Mesendoderm (in vitro differentiated cells): Measurements from ENCODE around the gene DLGAP4.

Experiments used
- DNase-seq: peaks from one replicate; pipeline ENCODE4 v3.0.0; 2013
- H2AK5ac ChIP-seq: 2 replicates; pipeline ENCODE4 v1.6.1; 2013; ENCODE audit warnings: low read length, inconsistent platforms
- H2BK120ac ChIP-seq: 2 replicates; pipeline ENCODE4 v1.6.1; 2013; ENCODE audit warnings: low read depth, mild to moderate bottlenecking, low read length, moderate library complexity, mixed read lengths
- H2BK15ac ChIP-seq: replicated peaks from 2 replicates; pipeline ENCODE4 v1.6.1; 2013; ENCODE audit warnings: low read depth, mild to moderate bottlenecking, moderate library complexity
- H2BK5ac ChIP-seq: 2 replicates; pipeline ENCODE4 v1.6.1; 2013; ENCODE audit warnings: low read length, inconsistent platforms
- H3K18ac ChIP-seq: 2 replicates; pipeline ENCODE4 v1.6.1; 2013; ENCODE audit warnings: mild to moderate bottlenecking, low read length, mixed read lengths
- H3K23ac ChIP-seq: one replicate; pipeline ENCODE4 v1.6.1; 2013; ENCODE audit warnings: low read length
- H3K27ac ChIP-seq: 2 replicates; pipeline ENCODE4 v1.5.1; 2013; ENCODE audit warnings: low read depth, mild to moderate bottlenecking, inconsistent platforms, low read length, moderate library complexity
- H3K27me3 ChIP-seq: 2 replicates; pipeline ENCODE4 v1.6.1; 2013; ENCODE audit warnings: low read length, control low read depth, mild to moderate bottlenecking, inconsistent platforms; ENCODE audit not compliant: insufficient read depth, poor library complexity
- H3K36me3 ChIP-seq: 2 replicates; pipeline ENCODE4 v1.6.1; 2013; ENCODE audit warnings: low read length, inconsistent platforms; ENCODE audit not compliant: control insufficient read depth, insufficient read depth
- H3K4ac ChIP-seq: one replicate; pipeline ENCODE4 v1.6.1; 2013; ENCODE audit warnings: low read depth, mild to moderate bottlenecking, low read length, moderate library complexity
- H3K4me1 ChIP-seq: 2 replicates; pipeline ENCODE4 v1.6.1; 2013; ENCODE audit warnings: low read depth, low read length, inconsistent platforms; ENCODE audit not compliant: control insufficient read depth
- H3K4me2 ChIP-seq: 2 replicates; pipeline ENCODE4 v1.6.1; 2013; ENCODE audit warnings: low read length
- H3K4me3 ChIP-seq: 2 replicates; pipeline ENCODE4 v1.5.1; 2013; ENCODE audit warnings: mild to moderate bottlenecking, low read length
- H3K56ac ChIP-seq: one replicate; pipeline ENCODE4 v1.6.1; 2013; ENCODE audit warnings: low read length
- H3K79me1 ChIP-seq: 2 replicates; pipeline ENCODE4 v1.6.1; 2013; ENCODE audit warnings: low read length, inconsistent platforms
- H3K79me2 ChIP-seq: 2 replicates; pipeline ENCODE4 v1.6.1; 2013; ENCODE audit warnings: mild to moderate bottlenecking, low read length; ENCODE audit not compliant: control insufficient read depth, insufficient read depth
- H3K9ac ChIP-seq: 2 replicates; pipeline ENCODE4 v1.6.1; 2013; ENCODE audit warnings: low read length, inconsistent platforms
- H4K5ac ChIP-seq: one replicate; pipeline ENCODE4 v1.6.1; 2013; ENCODE audit warnings: low read length
- H4K8ac ChIP-seq: one replicate; pipeline ENCODE4 v1.6.1; 2013; ENCODE audit warnings: low read depth, mild to moderate bottlenecking, control low read depth, low read length, moderate library complexity
- WGBS: extraction: QIAGEN DNeasy Blood & Tissue Kit; methylation state at CpG from one replicate; pipeline ENCODE4 v1.1.7; 2013; ENCODE audit warnings: low lambda C conversion rate, missing lambda C conversion rate; ENCODE audit not compliant: insufficient coverage; ENCODE audit errors: extremely low coverage; 5-methylcytosine and 5-hydroxymethylcytosine counted together

Gene DLGAP4

GRCh38 chr20:36304786-36305495 lies 1.2 kb upstream of the DLGAP4 start:
- Histone ChIP-seq H3K27me3 (peaks cover 6% of the 10 kb centered on the region), H3K56ac (no peak overlapping the region), H3K23ac (no peak overlapping the region), H2BK15ac (no peak overlapping the region), H2BK5ac (no peak overlapping the region), H3K9ac (no peak overlapping the region), H3K18ac (no peak overlapping the region), H2BK120ac (no peak overlapping the region), H3K4ac (no peak overlapping the region), H4K5ac (no peak overlapping the region), H4K8ac (no peak overlapping the region), H3K79me2 (no peaks in the 10 kb centered on the region), H3K27ac (no peak overlapping the region), H3K4me3 (no peak overlapping the region), H2AK5ac (no peak overlapping the region), H3K4me1 (no peaks in the 10 kb centered on the region), H3K36me3 (no peaks in the 10 kb centered on the region), H3K79me1 (no peaks in the 10 kb centered on the region), H3K4me2 (no peak overlapping the region)
- WGBS: no CpG with 5 or more reads among the region's 10 CpGs
- DNase-seq: no peak

- no peaks in the 10 kb centered on the region for H3K36me3 ChIP-seq
- no peak overlapping the region for H4K5ac ChIP-seq
- peak overlapping the region; percentile 8 for H3K4me3 ChIP-seq
- peak overlapping the region; percentile 57 for H3K4me2 ChIP-seq
- no peak overlapping the region for H2BK120ac ChIP-seq
- H3K4me1 ChIP-seq: no peaks in the 10 kb centered on the region
- H3K9ac ChIP-seq: peak overlapping the region; percentile 52
- H4K8ac ChIP-seq: no peak overlapping the region
- no CpG with 5 or more reads among the region's 70 CpGs for WGBS
- H3K23ac ChIP-seq: no peak overlapping the region
- peak overlapping the region; percentile 64 for H3K56ac ChIP-seq
- H2BK5ac ChIP-seq: no peak overlapping the region
- H3K79me1 ChIP-seq: no peaks in the 10 kb centered on the region
- DNase-seq: no peak
- H3K4ac ChIP-seq: no peak overlapping the region
- no peak overlapping the region for H2BK15ac ChIP-seq
- peaks cover 6% of the 10 kb centered on the region for H3K27me3 ChIP-seq
- H2AK5ac ChIP-seq: no peak overlapping the region
- no peaks in the 10 kb centered on the region for H3K79me2 ChIP-seq
- H3K27ac ChIP-seq: no peak overlapping the region
- H3K18ac ChIP-seq: no peak overlapping the region
Observed at GRCh38 chr20:36306553-36307411, 643 bp downstream of the DLGAP4 start.

DNA sequence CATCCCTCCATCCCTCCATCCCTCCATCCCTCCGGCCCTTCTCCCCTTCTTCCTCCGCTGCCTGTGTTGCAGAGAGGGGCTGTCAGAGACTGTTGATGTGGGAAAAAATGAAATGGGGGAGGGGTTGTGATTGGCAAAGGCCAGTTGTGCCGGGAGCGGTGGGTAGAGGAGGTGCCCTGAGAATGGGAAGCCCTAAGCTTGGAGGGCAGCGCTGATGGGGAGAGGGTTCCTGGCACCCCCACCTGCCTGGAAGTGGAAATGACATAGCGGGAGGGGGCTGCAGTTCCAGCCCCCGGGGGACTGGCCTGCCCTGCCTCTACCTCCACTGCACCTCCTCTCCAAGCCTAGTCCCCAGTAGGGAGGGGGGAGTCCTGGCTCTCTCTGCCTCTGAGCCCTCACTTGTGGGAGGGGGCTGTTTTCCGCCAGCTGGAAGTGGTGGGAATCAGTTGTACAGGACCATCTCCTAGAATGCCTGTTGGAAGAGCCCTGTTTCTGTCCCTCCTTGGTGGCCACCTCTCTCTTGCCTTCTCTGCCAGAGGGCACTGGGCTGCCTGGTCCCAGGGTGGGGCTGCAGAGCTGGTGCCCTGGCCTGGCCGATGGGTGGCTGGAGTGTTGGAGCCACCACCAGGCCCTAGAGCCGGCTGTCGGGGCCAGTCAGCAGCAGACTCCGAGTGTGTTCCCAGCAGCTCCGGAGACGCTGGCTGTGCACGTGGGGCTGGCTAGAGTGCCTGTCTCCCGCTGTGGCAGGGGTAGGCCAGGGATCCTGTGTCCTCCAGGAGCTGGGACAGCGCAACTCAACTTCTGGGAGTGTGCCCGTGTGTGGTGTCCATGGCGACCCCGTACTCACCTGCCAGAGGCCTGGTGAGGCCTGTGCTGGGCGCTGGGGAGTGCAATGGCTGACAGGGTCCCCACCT lies 1.5 kb downstream of the DLGAP4 start:
- Histone ChIP-seq H3K23ac (no peak overlapping the region), H3K9ac (no peak overlapping the region), H3K4ac (no peak overlapping the region), H3K18ac (no peak overlapping the region), H3K56ac (no peak overlapping the region), H2BK15ac (no peak overlapping the region), H3K79me2 (no peaks in the 10 kb centered on the region), H3K79me1 (no peaks in the 10 kb centered on the region), H4K5ac (no peak overlapping the region), H2BK5ac (no peak overlapping the region), H3K27me3 (peaks cover 6% of the 10 kb centered on the region), H3K36me3 (no peaks in the 10 kb centered on the region), H4K8ac (no peak overlapping the region), H2AK5ac (no peak overlapping the region), H2BK120ac (no peak overlapping the region), H3K4me1 (no peaks in the 10 kb centered on the region), H3K4me2 (peak overlapping the region; percentile 57), H3K27ac (no peak overlapping the region), H3K4me3 (no peak overlapping the region)
- no peak for DNase-seq
- no CpG with 5 or more reads among the region's 21 CpGs for WGBS

- no peak overlapping the region for H3K23ac ChIP-seq
- no peak overlapping the region for H3K4ac ChIP-seq
- no peak overlapping the region for H2BK5ac ChIP-seq
- H3K18ac ChIP-seq: no peak overlapping the region
- H3K27me3 ChIP-seq: peaks cover 6% of the 10 kb centered on the region
- WGBS: no CpG with 5 or more reads among the region's 12 CpGs
- no peak overlapping the region for H3K9ac ChIP-seq
- H3K4me1 ChIP-seq: no peaks in the 10 kb centered on the region
- H3K56ac ChIP-seq: no peak overlapping the region
- H2BK120ac ChIP-seq: no peak overlapping the region
- no peak overlapping the region for H4K5ac ChIP-seq
- no peaks in the 10 kb centered on the region for H3K79me1 ChIP-seq
- H4K8ac ChIP-seq: no peak overlapping the region
- DNase-seq: no peak
- no peaks in the 10 kb centered on the region for H3K79me2 ChIP-seq
- H3K4me3 ChIP-seq: no peak overlapping the region
- H2AK5ac ChIP-seq: no peak overlapping the region
- H2BK15ac ChIP-seq: no peak overlapping the region
- no peak overlapping the region for H3K27ac ChIP-seq
- no peak overlapping the region for H3K4me2 ChIP-seq
- no peaks in the 10 kb centered on the region for H3K36me3 ChIP-seq
Observed at GRCh38 chr20:36308353-36308752, 2.2 kb downstream of the DLGAP4 start.

DNA sequence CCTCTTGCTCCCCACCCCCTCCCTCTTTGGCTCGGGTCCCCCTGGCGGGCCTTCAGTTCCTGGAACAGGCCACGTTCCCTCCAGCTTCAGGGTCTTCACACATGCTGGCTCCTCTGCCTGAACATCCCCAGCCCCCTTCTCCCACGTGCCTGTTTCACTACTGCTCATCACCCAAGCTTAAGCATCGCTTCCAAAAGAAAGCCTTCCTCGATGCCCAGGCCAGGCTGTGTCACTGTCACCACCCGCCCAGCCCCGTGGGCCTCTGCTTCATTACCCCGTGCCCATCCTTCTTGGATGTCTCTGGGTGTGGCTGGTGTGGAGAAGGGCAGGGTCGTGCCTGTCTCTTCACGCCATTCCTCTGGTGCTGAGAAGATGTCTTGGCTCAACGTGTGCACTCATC lies 2.8 kb downstream of the DLGAP4 start:
- Histone ChIP-seq H3K36me3 (no peaks in the 10 kb centered on the region), H3K4me1 (no peaks in the 10 kb centered on the region), H4K8ac (no peak overlapping the region), H3K4ac (no peak overlapping the region), H3K9ac (no peak overlapping the region), H2BK5ac (no peak overlapping the region), H3K79me1 (no peaks in the 10 kb centered on the region), H3K4me3 (no peak overlapping the region), H3K18ac (no peak overlapping the region), H3K56ac (no peak overlapping the region), H3K4me2 (no peak overlapping the region), H2BK15ac (no peak overlapping the region), H3K27ac (no peak overlapping the region), H3K79me2 (no peaks in the 10 kb centered on the region), H3K23ac (no peak overlapping the region), H2BK120ac (no peak overlapping the region), H4K5ac (no peak overlapping the region), H3K27me3 (peaks cover 6% of the 10 kb centered on the region), H2AK5ac (no peak overlapping the region)
- no CpG with 5 or more reads among the region's 12 CpGs for WGBS
- DNase-seq: no peak
